Cardiac muscle cell (in vitro differentiated cells and primary cell): ENCODE measurements around the gene CEP72. TPM values are rescaled to one million over a fixed set of nuclear protein-coding genes. Genes with fewer than 3 reads are reported as not detected.
"Not testable (repeated sequence)": the region's sequence is repeated elsewhere in the genome, so short reads cannot be mapped to it uniquely, and the experiment has no call there.

ENCODE experiments used
- DNase-seq, 2 donors: peaks; one replicate each; pipeline versions ENCODE4 v3.0.0 to v3.0.0-alpha.2; 2010 to 2017; ENCODE audit warnings: low read depth in 1 of 2, low spot score in 1 of 2
- H3K27ac ChIP-seq: fragments of 200-600 bp; sonication (generic); 2 replicates; pipeline ENCODE4 v1.5.1; 2016
- H3K27me3 ChIP-seq: fragments of 200-600 bp; sonication (generic); 2 replicates; pipeline ENCODE4 v1.6.0; 2016; ENCODE audit warnings: control low read depth
- H3K36me3 ChIP-seq: fragments of 200-600 bp; sonication (generic); 2 replicates; pipeline ENCODE4 v1.5.1; 2016; ENCODE audit warnings: control low read depth
- H3K4me1 ChIP-seq: fragments of 200-600 bp; sonication (generic); 2 replicates; pipeline ENCODE4 v1.8.1; 2017; ENCODE audit warnings: low read depth, mild to moderate bottlenecking, mixed run types
- H3K4me3 ChIP-seq: fragments of 200-600 bp; sonication (generic); 2 replicates; pipeline ENCODE4 v1.5.1; 2016; ENCODE audit warnings: mild to moderate bottlenecking
- H3K9me3 ChIP-seq: fragments of 200-600 bp; sonication (generic); 2 replicates; pipeline ENCODE4 v1.5.1; 2017; ENCODE audit warnings: low read depth, mild to moderate bottlenecking, control low read depth
- CTCF ChIP-seq: IDR thresholded peaks from 2 replicates; pipeline ENCODE4 v1.5.1; 2012; ENCODE audit warnings: low read depth, mild to moderate bottlenecking, low read length
- polyA plus RNA-seq: library from polyadenylated mRNA; unstranded; fragments of >200 nt; fragmentation: Nextera tagmentation; extraction: Ambion mirVana; gene quantifications from 2 replicates; pipeline ENCODE4 v1.2.1, GENCODE V29; 2016
- total RNA-seq: library from RNA; depleted of rRNA; stranded (reverse); fragments of >200 nt; gene quantifications from 2 replicates; pipeline ENCODE4 v1.2.3, GENCODE V29; 2016

Gene CEP72
- total and polyA plus RNA-seq, 2 experiments from 2014 or later: 6.6 to 8.5 TPM

- no peaks in the 10 kb centered on the region for H3K36me3 ChIP-seq
- no peaks in the 10 kb centered on the region for H3K9me3 ChIP-seq
- DNase-seq: no peak
- H3K4me3 ChIP-seq: no peak overlapping the region
- TF ChIP-seq CTCF: no peak
- H3K4me1 ChIP-seq: no peaks in the 10 kb centered on the region
- H3K27ac ChIP-seq: no peak overlapping the region
- peaks cover 4% of the 10 kb centered on the region for H3K27me3 ChIP-seq
These were observed 7.7 kb upstream of the CEP72 start for GRCh38 chr5:604391-604831.

- not testable (repeated sequence) for H3K9me3 ChIP-seq, H3K36me3 ChIP-seq, DNase-seq, H3K27me3 ChIP-seq, H3K27ac ChIP-seq, H3K4me1 ChIP-seq, H3K4me3 ChIP-seq
These were observed 7.0 kb upstream of the CEP72 start for GRCh38 chr5:605090-605489.

GRCh38 chr5:606061-606460, 6.1 kb upstream of the CEP72 start:
- no peak for TF ChIP-seq CTCF
- DNase-seq: no peak
- Histone ChIP-seq H3K36me3 (no peaks in the 10 kb centered on the region), H3K27me3 (peaks cover 1% of the 10 kb centered on the region), H3K27ac (no peak overlapping the region), H3K9me3 (no peaks in the 10 kb centered on the region), H3K4me3 (no peak overlapping the region), H3K4me1 (no peaks in the 10 kb centered on the region)

- no peaks in the 10 kb centered on the region for H3K9me3 ChIP-seq
- no peak for DNase-seq
- no peaks in the 10 kb centered on the region for H3K36me3 ChIP-seq
- H3K27me3 ChIP-seq: no peaks in the 10 kb centered on the region
- no peaks in the 10 kb centered on the region for H3K4me1 ChIP-seq
- no peak overlapping the region for H3K4me3 ChIP-seq
- TF ChIP-seq CTCF: no peak
- no peak overlapping the region for H3K27ac ChIP-seq
These were observed 5.4 kb upstream of the CEP72 start for GRCh38 chr5:606526-607399.

GRCh38 chr5:607541-608428, 4.4 kb upstream of the CEP72 start:
- DNase-seq: no peak

More at GRCh38 chr5:607541-608428, 4.4 kb upstream of the CEP72 start:
- no peak for TF ChIP-seq CTCF
- Histone ChIP-seq H3K4me1 (no peaks in the 10 kb centered on the region), H3K4me3 (no peak overlapping the region), H3K27ac (no peak overlapping the region), H3K9me3 (no peaks in the 10 kb centered on the region), H3K36me3 (no peaks in the 10 kb centered on the region), H3K27me3 (no peaks in the 10 kb centered on the region)
